IMR-90 (cell line): ENCODE results near the gene EHMT1.

ENCODE experiments used
- CTCF ChIP-seq: conservative IDR thresholded peaks from 2 replicates; pipeline ENCODE4 v1.5.1; 2012; ENCODE audit warnings: mild to moderate bottlenecking, low read depth, low read length, improper control_type of control experiment
- FOS ChIP-seq: fragments of 150-350 bp; IDR thresholded peaks from 2 replicates; pipeline ENCODE4 v1.6.1; 2016; ENCODE audit warnings: low read depth, low read length
- MXI1 ChIP-seq: IDR thresholded peaks from 2 replicates; pipeline ENCODE4 v1.6.1; 2012; ENCODE audit warnings: low read depth, mild to moderate bottlenecking, low read length, moderate library complexity, borderline replicate concordance
- POLR2A ChIP-seq: IDR thresholded peaks from 2 replicates; pipeline ENCODE4 v1.6.1; 2012; ENCODE audit warnings: mild to moderate bottlenecking, low read depth, low read length
- RFX5 ChIP-seq: IDR thresholded peaks from 2 replicates; pipeline ENCODE4 v1.8.0; 2012; ENCODE audit warnings: low read depth, mild to moderate bottlenecking, low read length, moderate library complexity
- USF2 ChIP-seq: fragments of 150-350 bp; IDR thresholded peaks from 2 replicates; pipeline ENCODE4 v1.6.1; 2017; ENCODE audit warnings: mild to moderate bottlenecking, antibody characterized with exemption, low read length, low read depth

- no peak for TF ChIP-seq CTCF
- no peak for TF ChIP-seq POLR2A
- no peak for TF ChIP-seq FOS
- no peak for TF ChIP-seq USF2
- TF ChIP-seq MXI1, result no peak
- TF ChIP-seq RFX5, result no peak
Observed at GRCh38 chr9:137882506-137882821, 263.7 kb downstream of the EHMT1 start.
